Activated CD4-positive, alpha-beta T cell treated with anti-CD3 and anti-CD28 coated beads, Interleukin-2, amount 10 ng/mL, durations not matched to agents 7 days and 5 days (primary cell): ENCODE measurements around the gene ABCG4. TPM values are rescaled to one million over a fixed set of nuclear protein-coding genes. Genes with fewer than 3 reads are reported as not detected.
A peak's percentile ranks its signal among the peaks of the same experiment; 100 is the strongest.

Experiments
- CTCF ChIA-PET: fragments of 350-600 bp; sonication (Branson Sonifier 250); formaldehyde crosslinking; loops from one replicate; lab custom pipeline; 2021; ENCODE audit warnings: antibody characterized with exemption; lab: Charles Lee
- POLR2A ChIA-PET: fragments of 350-600 bp; sonication (Branson Sonifier 250); formaldehyde crosslinking; loops from one replicate; lab custom pipeline; 2021; ENCODE audit warnings: antibody characterized with exemption; lab: Charles Lee
- DNase-seq: peaks from one replicate; pipeline ENCODE4 v3.0.0-alpha.2; 2020
- H3K27ac Mint-ChIP-seq: one replicate; pipeline ENCODE4 v1.8.0; 2021; ENCODE audit warnings: mild to moderate bottlenecking, moderate library complexity, mixed read lengths
- H3K27me3 Mint-ChIP-seq: one replicate; pipeline ENCODE4 v1.8.0; 2021; ENCODE audit warnings: mixed read lengths
- H3K36me3 Mint-ChIP-seq: one replicate; pipeline ENCODE4 v1.8.0; 2021; ENCODE audit warnings: low read depth, mixed read lengths
- H3K4me1 Mint-ChIP-seq: one replicate; pipeline ENCODE4 v1.8.0; 2021; ENCODE audit warnings: mixed read lengths
- H3K4me3 Mint-ChIP-seq: one replicate; pipeline ENCODE4 v1.8.0; 2021; ENCODE audit warnings: mild to moderate bottlenecking, moderate library complexity, mixed read lengths
- H3K9me3 Mint-ChIP-seq: one replicate; pipeline ENCODE4 v1.8.0; 2021; ENCODE audit warnings: mixed read lengths
- total RNA-seq, 2 experiments: library from RNA; stranded (reverse); gene quantifications; one replicate each; pipeline ENCODE4 v1.2.3, GENCODE V29; 2021

The ABCG4 gene
- total RNA-seq, 2 experiments from 2014 or later = 0.15 TPM; not detected in 1

- no peak overlapping the region for H3K27ac Mint-ChIP-seq
- peak overlapping the region; percentile 78 for H3K4me3 Mint-ChIP-seq
- DNase-seq = no peak
- no peaks in the 10 kb centered on the region for H3K9me3 Mint-ChIP-seq
- no peaks in the 10 kb centered on the region for H3K27me3 Mint-ChIP-seq
- H3K4me1 Mint-ChIP-seq = peaks cover 30% of the 10 kb centered on the region
- POLR2A ChIA-PET = interaction anchor here (0.6 kb wide), 1 partner anchor 1005 kb away, joined by 5 read pairs; no protein-coding TSS in a partner anchor
- peaks cover 7% of the 10 kb centered on the region for H3K36me3 Mint-ChIP-seq
- CTCF ChIA-PET = interaction anchor here (1.0 to 4.5 kb wide), 16 partner anchors 8 to 139 kb away, joined by 3 to 35 read pairs (median 4); partner anchors contain the start of genes HMBS and NLRX1
These were observed 56.2 kb downstream of the ABCG4 start for GRCh38 chr11:119205080-119205479.

DNA sequence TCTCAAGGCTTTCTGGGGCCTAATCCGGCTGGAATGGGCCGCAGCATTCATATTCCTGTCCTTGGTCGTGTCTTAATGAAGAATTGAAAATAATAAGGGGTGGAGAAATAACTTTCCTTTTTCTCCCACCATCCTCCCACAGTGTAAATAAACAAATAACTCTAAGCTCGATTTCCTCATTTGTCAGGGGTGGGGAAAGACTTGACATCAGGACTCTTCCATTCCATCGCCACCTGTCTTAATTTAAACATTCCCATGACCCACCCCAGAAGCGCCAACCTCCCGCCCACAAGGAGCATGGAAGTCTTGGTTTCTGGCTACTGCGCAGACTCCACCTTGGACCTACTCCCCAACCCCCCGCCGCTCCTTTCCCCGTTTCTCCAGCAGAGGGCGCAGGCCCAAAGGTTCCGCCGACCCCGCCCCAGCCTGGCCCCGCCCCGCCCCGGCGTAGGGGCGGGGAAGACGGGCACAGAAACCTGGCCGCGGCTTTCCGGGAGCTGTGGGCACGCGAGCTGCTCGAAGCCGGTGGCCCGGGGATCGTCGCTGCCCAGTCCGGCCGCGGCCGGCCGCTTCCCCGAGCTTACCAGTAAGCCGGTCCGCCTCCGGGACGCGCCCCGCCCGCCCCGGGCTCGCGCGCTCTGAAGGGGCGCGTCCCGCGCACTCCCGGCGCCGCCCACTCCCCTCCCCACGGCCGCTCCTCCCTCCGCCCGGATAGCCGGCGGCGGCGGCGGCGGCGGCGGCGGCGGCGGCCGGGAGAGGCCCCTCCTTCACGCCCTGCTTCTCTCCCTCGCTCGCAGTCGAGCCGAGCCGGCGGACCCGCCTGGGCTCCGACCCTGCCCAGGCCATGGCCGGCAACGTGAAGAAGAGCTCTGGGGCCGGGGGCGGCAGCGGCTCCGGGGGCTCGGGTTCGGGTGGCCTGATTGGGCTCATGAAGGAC, 57.0 kb downstream of the ABCG4 start, which contains the start of gene CBL:
CBL (plus strand) TSS at position 766 of the 937 bp plus-strand sequence; CDS start at position 845, 79 bp downstream.
- Mint-ChIP-seq H3K4me3 (peak within 1 kb of the TSS; percentile 86), H3K4me1 (peaks cover 33% of the 10 kb centered on the region), H3K27ac (peak within 1 kb of the TSS; percentile 92), H3K36me3 (peaks cover 7% of the 10 kb centered on the region), H3K27me3 (no peaks in the 10 kb centered on the region), H3K9me3 (no peaks in the 10 kb centered on the region)
- ChIA-PET CTCF (interaction anchor here (0.6 to 4.5 kb wide), 33 partner anchors 9 to 183 kb away, joined by 3 to 35 read pairs (median 3); partner anchors contain the start of genes HMBS, NLRX1 and VPS11), POLR2A (interaction anchor here (0.5 to 1.4 kb wide), 4 partner anchors 61 to 1004 kb away, joined by 3 to 5 read pairs (median 5); partner anchors contain the start of gene C2CD2L)
- DNase-seq = peak; percentile 96

DNA sequence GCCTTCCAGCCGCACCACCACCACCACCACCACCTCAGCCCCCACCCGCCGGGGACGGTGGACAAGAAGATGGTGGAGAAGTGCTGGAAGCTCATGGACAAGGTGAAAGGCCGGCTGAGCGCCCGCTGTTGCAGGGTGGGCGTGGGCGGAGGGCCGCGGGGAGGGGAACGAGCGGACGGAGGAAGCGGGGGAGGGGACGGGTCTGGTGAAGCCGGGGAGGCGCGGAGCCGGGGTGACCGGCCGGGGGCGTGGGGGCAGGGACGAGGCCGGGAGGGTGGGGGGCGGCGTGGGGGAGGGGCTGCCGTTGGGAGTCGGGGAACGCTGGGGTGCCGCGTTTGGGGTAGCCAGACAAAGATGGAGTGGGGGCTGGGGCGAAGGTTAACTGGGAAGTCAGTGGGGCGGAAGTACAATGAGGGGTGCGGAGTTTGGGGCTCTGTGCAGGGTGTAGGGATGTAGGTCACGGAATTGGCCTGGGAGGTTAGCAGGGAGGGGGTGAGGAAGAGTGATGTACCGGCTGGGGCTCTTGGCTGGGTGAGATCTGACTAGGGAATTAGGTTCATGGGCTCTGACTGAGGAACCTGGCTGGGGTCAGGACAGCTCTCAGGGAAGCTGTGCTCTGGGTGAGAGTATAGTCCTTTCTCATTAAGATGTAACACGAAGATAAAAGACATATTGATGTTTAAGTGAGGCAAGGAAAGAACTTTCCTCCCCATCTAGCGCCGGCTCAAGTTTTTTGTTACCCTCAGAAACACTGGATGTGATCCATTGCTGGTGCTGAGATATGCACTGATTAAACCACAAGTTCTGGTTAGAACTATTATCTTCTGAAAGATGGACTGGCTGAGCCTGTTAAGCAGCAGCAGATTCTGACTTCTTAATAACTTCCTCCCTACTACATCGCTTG, 57.9 kb downstream of the ABCG4 start:
- POLR2A ChIA-PET = interaction anchor here (0.5 to 1.4 kb wide), 4 partner anchors 13 to 100 kb away, joined by 3 to 6 read pairs (median 5); partner anchors contain the start of gene C2CD2L
- no peaks in the 10 kb centered on the region for H3K27me3 Mint-ChIP-seq
- peak overlapping the region; percentile 87 for H3K27ac Mint-ChIP-seq
- peaks cover 33% of the 10 kb centered on the region for H3K4me1 Mint-ChIP-seq
- CTCF ChIA-PET = interaction anchor here (0.6 to 4.5 kb wide), 32 partner anchors 8 to 184 kb away, joined by 3 to 35 read pairs (median 4); partner anchors contain the start of genes HMBS, NLRX1 and VPS11
- peaks cover 7% of the 10 kb centered on the region for H3K36me3 Mint-ChIP-seq
- DNase-seq = peak; percentile 60
- peak overlapping the region; percentile 86 for H3K4me3 Mint-ChIP-seq
- H3K9me3 Mint-ChIP-seq = no peaks in the 10 kb centered on the region

DNA sequence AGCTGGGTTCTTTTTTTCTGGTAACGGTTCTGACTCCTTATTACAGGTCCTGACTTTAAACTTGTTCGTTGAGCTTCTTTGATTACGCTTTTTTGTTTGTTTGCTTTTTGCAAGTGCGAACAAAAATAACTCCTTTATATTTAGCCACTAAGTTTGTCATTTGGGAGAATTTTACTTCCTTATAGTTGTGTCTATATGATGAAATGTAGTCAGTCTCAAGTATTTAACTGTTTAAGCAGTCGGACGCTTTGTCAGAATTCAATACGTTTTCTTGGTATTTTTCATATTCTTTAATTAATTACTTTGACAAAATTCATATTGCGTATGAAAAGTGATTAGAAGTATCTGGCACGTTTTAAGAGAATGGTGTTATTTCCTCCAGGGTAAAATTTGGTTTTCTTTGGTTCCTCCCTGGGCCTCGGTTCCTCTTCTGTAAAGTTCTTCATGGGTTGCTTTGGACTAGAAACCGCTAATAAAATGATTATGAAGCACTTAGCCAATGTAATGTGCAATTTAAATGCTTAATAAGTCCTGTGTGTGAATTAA, 58.6 kb downstream of the ABCG4 start:
- Mint-ChIP-seq H3K9me3 (no peaks in the 10 kb centered on the region), H3K4me1 (peaks cover 33% of the 10 kb centered on the region), H3K4me3 (peak overlapping the region; percentile 86), H3K36me3 (peaks cover 7% of the 10 kb centered on the region), H3K27ac (peak overlapping the region; percentile 87), H3K27me3 (no peaks in the 10 kb centered on the region)
- DNase-seq = no peak
- POLR2A ChIA-PET = interaction anchor here (0.6 kb wide), 1 partner anchor 12 kb away, joined by 6 read pairs; no protein-coding TSS in a partner anchor
- CTCF ChIA-PET = interaction anchor here (0.7 to 4.5 kb wide), 3 partner anchors 19 to 114 kb away, joined by 3 to 35 read pairs (median 3); no protein-coding TSS in a partner anchor

GRCh38 chr11:119209186-119209585, 60.3 kb downstream of the ABCG4 start:
- Mint-ChIP-seq H3K4me3 (no peak overlapping the region), H3K27me3 (no peaks in the 10 kb centered on the region), H3K4me1 (peaks cover 38% of the 10 kb centered on the region), H3K36me3 (peaks cover 7% of the 10 kb centered on the region), H3K9me3 (no peaks in the 10 kb centered on the region), H3K27ac (no peak overlapping the region)
- DNase-seq = no peak
- ChIA-PET POLR2A (no interaction called here), CTCF (interaction anchor here (0.6 to 1.3 kb wide), 5 partner anchors 12 to 284 kb away, joined by 3 to 6 read pairs (median 3); partner anchors contain the start of gene BCL9L)

- peaks cover 12% of the 10 kb centered on the region for H3K36me3 Mint-ChIP-seq
- no peak for DNase-seq
- H3K27ac Mint-ChIP-seq = peak overlapping the region; percentile 43
- no peaks in the 10 kb centered on the region for H3K9me3 Mint-ChIP-seq
- no peak overlapping the region for H3K4me3 Mint-ChIP-seq
- peaks cover 35% of the 10 kb centered on the region for H3K4me1 Mint-ChIP-seq
- POLR2A ChIA-PET = no interaction called here
- CTCF ChIA-PET = interaction anchor here (0.6 to 1.5 kb wide), 6 partner anchors 13 to 284 kb away, joined by 3 to 7 read pairs (median 4); partner anchors contain the start of genes BCL9L and DPAGT1
- no peaks in the 10 kb centered on the region for H3K27me3 Mint-ChIP-seq
These were observed 61.2 kb downstream of the ABCG4 start for GRCh38 chr11:119210050-119210449.

Other genes starting within 250 kb of the ABCG4 start
- gene BCL9L, start 223.1 kb upstream of the ABCG4 start, total RNA-seq = 100 to 1,000 TPM; 103 to 109 TPM
- gene UPK2, start 192.8 kb upstream of the ABCG4 start, total RNA-seq = under 1 TPM in 1 of 2 experiments, not detected in 1; 0.60 TPM
- not detected for gene FOXR1, start 177.3 kb upstream of the ABCG4 start, total RNA-seq
- 10 to 100 TPM; 40.4 to 47.2 TPM for gene CENATAC, start 150.9 kb upstream of the ABCG4 start, total RNA-seq
- gene RPS25, start 130.7 kb upstream of the ABCG4 start, total RNA-seq = 1,000 to 10,000 TPM; 1,054 to 1,196 TPM
- 10 to 100 TPM; 58.5 to 65.4 TPM for gene TRAPPC4, start 130.3 kb upstream of the ABCG4 start, total RNA-seq
- 10 to 100 TPM; 17.9 to 19.4 TPM for gene SLC37A4, start 118.2 kb upstream of the ABCG4 start, total RNA-seq
- gene HYOU1, start 91.8 kb upstream of the ABCG4 start, total RNA-seq = 100 to 1,000 TPM; 117 to 119 TPM
- 10 to 100 TPM; 39.7 to 40.0 TPM for gene VPS11, start 81.2 kb upstream of the ABCG4 start, total RNA-seq
- gene HMBS, start 64.2 kb upstream of the ABCG4 start, total RNA-seq = 10 to 100 TPM; 21.6 to 23.2 TPM
- 10 to 100 TPM; 48.7 to 60.3 TPM for gene DPAGT1, start 47.2 kb upstream of the ABCG4 start, total RNA-seq
- 10 to 100 TPM; 28.4 to 30.0 TPM for gene C2CD2L, start 41.7 kb upstream of the ABCG4 start, total RNA-seq
- gene HINFP, start 27.5 kb upstream of the ABCG4 start, total RNA-seq = 10 to 100 TPM; 47.6 to 48.0 TPM
- 10 to 100 TPM; 24.2 to 28.5 TPM for gene NLRX1, start 19.7 kb downstream of the ABCG4 start, total RNA-seq
- gene NHERF4, start 36.4 kb downstream of the ABCG4 start, total RNA-seq = under 1 TPM; 0.57 to 0.58 TPM
- 10 to 100 TPM; 45.1 to 53.9 TPM for gene CBL, start 57.3 kb downstream of the ABCG4 start, total RNA-seq
- gene MCAM, start 168.1 kb downstream of the ABCG4 start, total RNA-seq = 1 to 10 TPM; 1.0 to 1.4 TPM
- 10 to 100 TPM; 38.3 to 38.8 TPM for gene RNF26, start 185.5 kb downstream of the ABCG4 start, total RNA-seq
- gene C1QTNF5, start 191.8 kb downstream of the ABCG4 start, total RNA-seq = not detected
- not detected for gene MFRP, start 197.7 kb downstream of the ABCG4 start, total RNA-seq
- under 1 TPM; 0.17 to 0.22 TPM for gene USP2, start 232.6 kb downstream of the ABCG4 start, total RNA-seq